HepG2 (cell line): ENCODE measurements around the gene ITGA7. TPM values are rescaled to one million over a fixed set of nuclear protein-coding genes. Genes with fewer than 3 reads are reported as not detected.

ENCODE experiments used
- BRD4 ChIP-seq: sonication (generic); formaldehyde crosslinking; IDR thresholded peaks from 2 replicates; pipeline ENCODE4 v1.4.0; 2020; ENCODE audit warnings: missing genetic modification reagents
- E2F2 ChIP-seq: sonication (generic); formaldehyde crosslinking; IDR thresholded peaks from 2 replicates; pipeline ENCODE4 v1.4.0; 2020; ENCODE audit warnings: missing genetic modification reagents, borderline replicate concordance
- FOXO4 ChIP-seq: sonication (generic); formaldehyde crosslinking; conservative IDR thresholded peaks from 2 replicates; pipeline ENCODE4 v1.8.1; 2023; ENCODE audit warnings: missing genetic modification reagents
- GTF3A ChIP-seq: sonication (generic); formaldehyde crosslinking; conservative IDR thresholded peaks from 2 replicates; pipeline ENCODE4 v1.4.0; 2020; ENCODE audit warnings: mild to moderate bottlenecking, missing genetic modification reagents
- HMG20B ChIP-seq: conservative IDR thresholded peaks from 2 replicates; pipeline ENCODE4 v1.6.1; 2016; ENCODE audit warnings: missing genetic modification reagents, missing compliant biosample characterization
- HNRNPL ChIP-seq: fragments of 200-400 bp; formaldehyde crosslinking; IDR thresholded peaks from 2 replicates; pipeline ENCODE4 v1.6.1; 2017; ENCODE audit warnings: mild to moderate bottlenecking, low read depth, low read length
- KLF6 ChIP-seq: IDR thresholded peaks from 2 replicates; pipeline ENCODE4 v1.8.0; 2016; ENCODE audit warnings: missing biosample characterization, missing genetic modification reagents
- MZF1 ChIP-seq: sonication (generic); formaldehyde crosslinking; IDR thresholded peaks from 2 replicates; pipeline ENCODE4 v1.8.1; 2023; ENCODE audit warnings: mild to moderate bottlenecking, missing genetic modification reagents, borderline replicate concordance
- NFKB2 ChIP-seq: sonication (generic); formaldehyde crosslinking; IDR thresholded peaks from 2 replicates; pipeline ENCODE4 v1.4.0; 2020; ENCODE audit warnings: missing genetic modification reagents, borderline replicate concordance
- NRL ChIP-seq: sonication (generic); formaldehyde crosslinking; IDR thresholded peaks from 2 replicates; pipeline ENCODE4 v1.5.0; 2020; ENCODE audit warnings: missing genetic modification reagents, mild to moderate bottlenecking, moderate library complexity, borderline replicate concordance
- SOX13 ChIP-seq, 3 experiments: fragments of 450-650 bp in 1 of 3; sonication (generic) in 1 of 3; formaldehyde crosslinking in 1 of 3; IDR thresholded peaks in 2 of 3; conservative IDR thresholded peaks in 1 of 3; 2 replicates each; pipeline versions ENCODE4 v1.5.0 to v1.6.1; 2016 to 2020; ENCODE audit warnings: antibody characterized with exemption in 1 of 3, mild to moderate bottlenecking in 1 of 3, missing compliant biosample characterization in 1 of 3, missing genetic modification reagents in 1 of 3, moderate library complexity in 1 of 3
- SOX5 ChIP-seq: IDR thresholded peaks from 2 replicates; pipeline ENCODE4 v1.6.1; 2016; ENCODE audit warnings: borderline replicate concordance
- SRSF4 ChIP-seq: fragments of 200-400 bp; formaldehyde crosslinking; IDR thresholded peaks from one replicate; pipeline ENCODE4 v1.6.1; 2018; ENCODE audit warnings: mild to moderate bottlenecking, low read depth, low read length, moderate library complexity; ENCODE audit not compliant: poor library complexity, severe bottlenecking
- ZBTB20 ChIP-seq: sonication (generic); formaldehyde crosslinking; IDR thresholded peaks from 2 replicates; pipeline ENCODE4 v1.8.1; 2023; ENCODE audit warnings: missing genetic modification reagents, low read depth, mild to moderate bottlenecking, borderline replicate concordance
- ZMYM3 ChIP-seq: sonication (generic); formaldehyde crosslinking; IDR thresholded peaks from 2 replicates; pipeline ENCODE4 v1.5.1; 2020; ENCODE audit warnings: mild to moderate bottlenecking, missing genetic modification reagents
- ZNF224 ChIP-seq: sonication (generic); formaldehyde crosslinking; IDR thresholded peaks from 2 replicates; pipeline ENCODE4 v1.5.0; 2020; ENCODE audit warnings: mild to moderate bottlenecking, missing genetic modification reagents
- ZNF589 ChIP-seq: sonication (generic); formaldehyde crosslinking; conservative IDR thresholded peaks from 2 replicates; pipeline ENCODE4 v1.8.0; 2022; ENCODE audit warnings: mild to moderate bottlenecking, moderate library complexity, missing genetic modification reagents
- ZNF766 ChIP-seq: sonication (generic); formaldehyde crosslinking; IDR thresholded peaks from 2 replicates; pipeline ENCODE4 v1.5.0; 2020; ENCODE audit warnings: missing genetic modification reagents, borderline replicate concordance
- ZNF770 ChIP-seq: sonication (generic); formaldehyde crosslinking; IDR thresholded peaks from 2 replicates; pipeline ENCODE4 v1.5.0; 2020; ENCODE audit warnings: mild to moderate bottlenecking, missing genetic modification reagents
- ZNF879 ChIP-seq: sonication (generic); formaldehyde crosslinking; IDR thresholded peaks from 2 replicates; pipeline ENCODE4 v1.8.1; 2023; ENCODE audit warnings: missing genetic modification reagents
- polyA plus RNA-seq, 8 experiments: library from polyadenylated mRNA; depleted of rRNA in 3 of 8; stranded (reverse) in 7 of 8; unstranded in 1 of 8; fragments of >200 nt; fragmentation: Illumina TruSeq in 4 of 8; extraction: Trizol in 4 of 8; gene quantifications; 2 replicates each; pipeline versions ENCODE4 v1.2.1 to v1.2.3, GENCODE V29; 2011 to 2016; ENCODE audit warnings: low read depth in 4 of 8, missing spikeins in 1 of 8, mixed read lengths in 1 of 8; ENCODE audit not compliant: insufficient read depth in 1 of 8
- total RNA-seq, 5 experiments: library from RNA; depleted of rRNA; stranded (reverse); fragments of >200 nt; fragmentation: Illumina TruSeq; extraction: Trizol; gene quantifications; 2 replicates each; pipeline ENCODE4 v1.2.3, GENCODE V29; 2016; ENCODE audit warnings: low read depth in 1 of 5
- TF ChIP-seq, protein P1 (sequence below): IDR thresholded peaks from 2 replicates; pipeline ENCODE4 v1.6.1; 2016; ENCODE audit warnings: missing genetic modification reagents, missing compliant biosample characterization
- TF ChIP-seq, protein P2 (sequence below): IDR thresholded peaks from 2 replicates; pipeline ENCODE4 v1.6.1; 2016; ENCODE audit warnings: mild to moderate bottlenecking

The ITGA7 gene
- total and polyA plus RNA-seq, 2 of the 13 experiments (the other 11 are each of a cell fraction or from before 2014, with no cell fraction given) = 0.65 to 0.75 TPM

DNA sequence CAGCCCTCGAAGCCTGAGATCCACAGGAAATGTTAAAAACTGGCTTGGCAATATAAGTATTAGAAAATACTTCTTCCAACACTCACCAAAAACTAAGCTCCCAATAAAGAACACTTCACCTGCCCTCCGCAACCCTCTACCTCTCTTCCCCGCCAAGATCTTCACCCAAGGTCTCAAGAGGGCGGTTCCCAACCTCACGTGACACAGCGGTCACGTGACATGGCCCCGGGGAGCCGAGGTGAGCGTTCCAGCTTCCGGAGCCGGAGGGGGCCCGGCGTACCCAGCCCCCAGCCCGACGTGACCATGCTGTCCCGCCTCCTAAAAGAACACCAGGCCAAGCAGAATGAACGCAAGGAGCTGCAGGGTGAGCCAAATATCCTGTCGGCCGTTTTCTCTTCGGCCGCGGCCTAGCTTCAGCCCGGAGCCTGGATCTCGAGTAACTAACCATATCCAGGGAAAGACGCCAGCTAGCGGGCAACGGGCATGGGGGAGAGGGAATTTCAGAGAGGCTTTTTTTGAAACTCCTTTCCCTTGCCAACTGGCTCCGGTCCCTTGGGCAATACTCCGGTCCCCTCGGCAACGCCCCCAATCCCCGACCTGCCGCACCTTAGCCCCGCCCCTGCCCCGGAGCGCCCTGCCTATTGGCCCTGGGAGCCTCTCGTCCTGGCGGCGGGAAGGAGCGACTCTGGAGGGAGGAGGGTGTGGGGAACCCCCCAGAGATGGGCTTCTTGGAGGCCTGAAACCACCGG is 8.3 kb upstream of the ITGA7 start, which contains the start of gene BLOC1S1 (continued):
- no peak for TF ChIP-seq ZNF770 (CRISPR knock-in tag)
- no peak for TF ChIP-seq HNRNPL
- TF ChIP-seq, protein P1, sequence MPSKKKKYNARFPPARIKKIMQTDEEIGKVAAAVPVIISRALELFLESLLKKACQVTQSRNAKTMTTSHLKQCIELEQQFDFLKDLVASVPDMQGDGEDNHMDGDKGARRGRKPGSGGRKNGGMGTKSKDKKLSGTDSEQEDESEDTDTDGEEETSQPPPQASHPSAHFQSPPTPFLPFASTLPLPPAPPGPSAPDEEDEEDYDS (CRISPR knock-in tag) = peak; percentile 25; the same call in 1 of the 2 replicates
- TF ChIP-seq, protein P2, sequence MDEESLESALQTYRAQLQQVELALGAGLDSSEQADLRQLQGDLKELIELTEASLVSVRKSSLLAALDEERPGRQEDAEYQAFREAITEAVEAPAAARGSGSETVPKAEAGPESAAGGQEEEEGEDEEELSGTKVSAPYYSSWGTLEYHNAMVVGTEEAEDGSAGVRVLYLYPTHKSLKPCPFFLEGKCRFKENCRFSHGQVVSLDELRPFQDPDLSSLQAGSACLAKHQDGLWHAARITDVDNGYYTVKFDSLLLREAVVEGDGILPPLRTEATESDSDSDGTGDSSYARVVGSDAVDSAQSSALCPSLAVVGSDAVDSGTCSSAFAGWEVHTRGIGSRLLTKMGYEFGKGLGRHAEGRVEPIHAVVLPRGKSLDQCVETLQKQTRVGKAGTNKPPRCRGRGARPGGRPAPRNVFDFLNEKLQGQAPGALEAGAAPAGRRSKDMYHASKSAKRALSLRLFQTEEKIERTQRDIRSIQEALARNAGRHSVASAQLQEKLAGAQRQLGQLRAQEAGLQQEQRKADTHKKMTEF (CRISPR knock-in tag) = peak; percentile 87; the same call in 1 of the 2 replicates
- peak; percentile 69; the same call in 1 of the 2 replicates for TF ChIP-seq NRL
- TF ChIP-seq ZNF589 (CRISPR knock-in tag) = peak; percentile 85; the same call in 1 of the 2 replicates
- TF ChIP-seq KLF6 (CRISPR knock-in tag) = peak; percentile 69; the same call in 1 of the 2 replicates
- TF ChIP-seq NFKB2 (CRISPR knock-in tag) = peak; percentile 47; the same call in 1 of the 2 replicates
- TF ChIP-seq SOX13 (IDR thresholded peaks at IDR 0.05) = no peak
- peak in 1 of 2 experiments; percentile 74; a peak in 2 of 4 replicates for TF ChIP-seq SOX13 (CRISPR knock-in tag; conservative IDR thresholded peaks at IDR 0.05 in 1 of 2, IDR thresholded peaks at IDR 0.05 in 1 of 2)
- no peak for TF ChIP-seq SRSF4
- no peak for TF ChIP-seq ZMYM3 (CRISPR knock-in tag)
- no peak for TF ChIP-seq BRD4 (CRISPR knock-in tag)
- TF ChIP-seq GTF3A (CRISPR knock-in tag) = no peak
- TF ChIP-seq SOX5 (CRISPR knock-in tag) = peak; percentile 45; the same call in 1 of the 2 replicates
- no peak for TF ChIP-seq E2F2
- no peak for TF ChIP-seq FOXO4 (CRISPR knock-in tag)
- TF ChIP-seq ZBTB20 (CRISPR knock-in tag) = 0 out of 2 replicates have a peak, but pooled peaks have one; percentile 30
- TF ChIP-seq ZNF879 (CRISPR knock-in tag) = no peak
- 0 out of 2 replicates have a peak, but pooled peaks have one; percentile 67 for TF ChIP-seq ZNF224 (CRISPR knock-in tag)
- no peak for TF ChIP-seq MZF1 (CRISPR knock-in tag)
- TF ChIP-seq ZNF766 (CRISPR knock-in tag) = no peak
- 0 out of 2 replicates have a peak, but pooled peaks have one; percentile 13 for TF ChIP-seq HMG20B (CRISPR knock-in tag)
